HG03558 (cell line): Measurements from ENCODE around the gene ANKRD20A1.
"Not testable (repeated sequence)": the region's sequence is repeated elsewhere in the genome, so short reads cannot be mapped to it uniquely, and the experiment has no call there.

Experiments
- ATAC-seq: cut with Tn5 transposase; IDR thresholded peaks from one replicate; pipeline ENCODE4 v1.9.1; 2021; ENCODE audit warnings: moderate number of reproducible peaks; ENCODE audit not compliant: unreplicated experiment; ENCODE audit errors: extremely low read depth

ANKRD20A1 gene

GRCh38 chr9:67858871-67859270 is at the start of gene ANKRD20A1:
ANKRD20A1 (plus strand) TSS chr9:67858931; CDS start chr9:67859427, 496 bp downstream.
- ATAC-seq, result not testable (repeated sequence)

GRCh38 chr9:67832088-67832487 is 26.6 kb upstream of the ANKRD20A1 start:
- ATAC-seq, result not testable (repeated sequence)
